ENCODE data around the gene NKX2-2. TPM values are rescaled to one million over a fixed set of nuclear protein-coding genes. Genes with fewer than 3 reads are reported as not detected.

The NKX2-2 gene
- total and polyA plus RNA-seq, 2 of the 8 experiments (the other 6 are each of a cell fraction or from before 2014, with no cell fraction given), result not detected

DNA sequence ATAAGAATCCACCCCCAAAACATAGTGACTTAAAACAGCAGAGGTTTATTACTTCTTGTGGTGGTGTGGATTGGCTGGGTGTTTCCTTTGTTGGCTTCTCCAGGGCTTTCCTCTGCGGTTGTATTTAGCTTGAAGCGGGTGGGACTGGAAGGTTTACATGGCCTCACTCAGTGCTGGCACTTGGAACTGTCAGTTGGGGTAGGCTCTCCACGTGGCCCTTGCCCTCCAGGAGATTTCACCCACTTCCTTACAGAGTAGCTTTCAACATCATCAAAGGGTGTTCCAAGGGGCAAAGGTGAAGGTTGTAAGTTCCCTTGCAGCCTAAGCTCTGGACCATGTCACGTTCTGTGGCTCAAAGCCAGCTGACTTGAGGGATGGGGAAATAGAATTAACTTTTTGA is 32.5 kb upstream of the NKX2-2 start:
- no peak overlapping the region for H2BK12ac ChIP-seq (ENCODE audit: low read depth, low read length)
- H2BK120ac ChIP-seq (replicated peaks; ENCODE audit: low read depth, low read length), result no peak overlapping the region
- H4K8ac ChIP-seq (ENCODE audit: extremely low read depth, insufficient read depth, low read length), result no peak overlapping the region
- no peak overlapping the region for H4K91ac ChIP-seq (replicated peaks; ENCODE audit: insufficient read length, low read length)
- no peak overlapping the region for H2BK15ac ChIP-seq (ENCODE audit: low read length)
- no peak overlapping the region for H3K56ac ChIP-seq (replicated peaks; ENCODE audit: insufficient read length, low read depth, low read length)
- H2BK20ac ChIP-seq (ENCODE audit: low read length), result no peak overlapping the region
- H3K18ac ChIP-seq (ENCODE audit: extremely low read depth, low read length), result no peak overlapping the region
- H3K4me1 ChIP-seq (replicated peaks in 1 of 4; ENCODE audit: control insufficient read depth in 3 of 4, insufficient read depth in 4 of 4, low read length in 3 of 4), result no peaks in the 10 kb centered on the region
- no peaks in the 10 kb centered on the region for H3K27me3 ChIP-seq (replicated peaks in 1 of 4; ENCODE audit: control insufficient read depth in 3 of 4, extremely low read depth in 1 of 4, insufficient read depth in 3 of 4, low read length in 3 of 4)
- ChIA-PET POLR2A (ENCODE audit: partially characterized antibody) (no interaction called here), CTCF (ENCODE audit: partially characterized antibody) (interaction anchor here (0.6 to 2.8 kb wide), 6 partner anchors 10 to 747 kb away, joined by 3 to 17 read pairs (median 3); no protein-coding TSS in a partner anchor)
- no peak overlapping the region for H3K9ac ChIP-seq (replicated peaks in 1 of 4; ENCODE audit: extremely low read depth in 1 of 4, low read depth in 3 of 4, low read length in 3 of 4)
- H3K27ac ChIP-seq (ENCODE audit: low read depth, low read length), result no peak overlapping the region
- no peak overlapping the region for H3K23ac ChIP-seq (ENCODE audit: insufficient read length)
- H2AFZ ChIP-seq (ENCODE audit: low read length), result no peak overlapping the region
- 73% methylated on average over 4 of the region's 4 CpGs; no CpG with 5 or more reads in 1 of the 2 experiments for WGBS, 2 experiments (ENCODE audit: extremely low coverage in 1 of 2, insufficient coverage in 1 of 2, insufficient read length in 1 of 2, insufficient replicate concordance in 2 of 2, low coverage in 1 of 2, low lambda C conversion rate in 2 of 2, missing lambda C conversion rate in 1 of 2)
- no peaks in the 10 kb centered on the region for H4K20me1 ChIP-seq (replicated peaks in 1 of 2; ENCODE audit: control insufficient read depth in 1 of 2, insufficient read depth in 2 of 2, low read length in 2 of 2)
- no peak overlapping the region for H4K5ac ChIP-seq (ENCODE audit: insufficient read length, low read depth, low read length)
- DNase-seq (ENCODE audit: low read depth in 1 of 2, low spot score in 2 of 2) (no peak), FAIRE-seq (no peak)
- H3K4ac ChIP-seq (replicated peaks; ENCODE audit: insufficient read length, low read depth, low read length), result no peak overlapping the region
- H3K79me2 ChIP-seq (ENCODE audit: control insufficient read depth in 1 of 2, insufficient read depth in 2 of 2, low read length in 2 of 2), result no peaks in the 10 kb centered on the region
- H3K23me2 ChIP-seq (ENCODE audit: low read depth, low read length), result no peaks in the 10 kb centered on the region
- H3K36me3 ChIP-seq (ENCODE audit: control insufficient read depth in 2 of 4, insufficient read depth in 4 of 4, low read length in 3 of 4), result no peaks in the 10 kb centered on the region
- no peak overlapping the region for H2AK5ac ChIP-seq (ENCODE audit: low read depth, low read length)
- no peak overlapping the region for H2BK5ac ChIP-seq (ENCODE audit: low read depth, low read length)
- no peaks in the 10 kb centered on the region for H3K9me3 ChIP-seq (ENCODE audit: insufficient read depth in 2 of 2, low read depth in 1 of 2, low read length in 1 of 2)
- no peaks in the 10 kb centered on the region for H3K79me1 ChIP-seq (ENCODE audit: low read depth, low read length)
- no peak overlapping the region for H3K4me3 ChIP-seq (ENCODE audit: extremely low read depth in 1 of 4, insufficient read depth in 2 of 4, low read depth in 3 of 4, low read length in 4 of 4)
- no peak overlapping the region for H3K4me2 ChIP-seq (ENCODE audit: insufficient read depth in 1 of 2, low read depth in 2 of 2, low read length in 2 of 2)
- TF ChIP-seq SIN3A (conservative IDR thresholded peaks at IDR 0.05 in 1 of 2, IDR thresholded peaks at IDR 0.05 in 1 of 2; ENCODE audit: low read depth in 1 of 2, low read length in 2 of 2) (no peak), SUZ12 (IDR thresholded peaks at IDR 0.05; ENCODE audit: low read length) (no peak), CHD2 (IDR thresholded peaks at IDR 0.05; ENCODE audit: low read length) (no peak)
- H3K14ac ChIP-seq (ENCODE audit: insufficient read length), result no peak overlapping the region
